Skeletal muscle cell (primary cell): ENCODE data around the gene HEXIM2.

ENCODE experiments used
- DNase-seq: peaks from one replicate; pipeline ENCODE4 v3.0.0-alpha.2; 2010; ENCODE audit warnings: low read depth
- H3K4me3 ChIP-seq: 2 replicates; pipeline ENCODE4 v1.5.1; 2011; ENCODE audit warnings: low read depth, mild to moderate bottlenecking, control low read depth, low read length, moderate library complexity

HEXIM2 gene

GRCh38 chr17:45127207-45127547 is 34.5 kb upstream of the HEXIM2 start:
- DNase-seq, result no peak
- no peak overlapping the region for H3K4me3 ChIP-seq

GRCh38 chr17:45127548-45128300 is 34.0 kb upstream of the HEXIM2 start:
- no peak overlapping the region for H3K4me3 ChIP-seq
- DNase-seq, result no peak

- DNase-seq, result no peak
- H3K4me3 ChIP-seq, result no peak overlapping the region
Observed at GRCh38 chr17:45128331-45128730, 33.3 kb upstream of the HEXIM2 start.

GRCh38 chr17:45128989-45129388 is 32.7 kb upstream of the HEXIM2 start:
- no peak for DNase-seq
- H3K4me3 ChIP-seq, result no peak overlapping the region

- H3K4me3 ChIP-seq, result no peak overlapping the region
- DNase-seq, result no peak
Observed at GRCh38 chr17:45129426-45129939, 32.2 kb upstream of the HEXIM2 start.

- DNase-seq, result no peak
- H3K4me3 ChIP-seq, result no peak overlapping the region
Observed at GRCh38 chr17:45129940-45130680, 31.6 kb upstream of the HEXIM2 start.

GRCh38 chr17:45130681-45131615 is 30.7 kb upstream of the HEXIM2 start:
- H3K4me3 ChIP-seq, result peak overlapping the region; percentile 88
- no peak for DNase-seq

- peak overlapping the region; percentile 88 for H3K4me3 ChIP-seq
Observed at GRCh38 chr17:45131616-45132319, 29.9 kb upstream of the HEXIM2 start.

GRCh38 chr17:45132320-45132571 is 29.4 kb upstream of the HEXIM2 start, which contains the start of gene PLCD3:
Gene PLCD3 (minus strand): TSS chr17:45132515. CDS start chr17:45132410, 105 bp downstream.
- H3K4me3 ChIP-seq, result peak within 1 kb of the TSS; percentile 88

More at GRCh38 chr17:45131616-45132319, 29.9 kb upstream of the HEXIM2 start:
- no peak for DNase-seq

GRCh38 chr17:45132572-45133463 is 28.9 kb upstream of the HEXIM2 start:
- DNase-seq, result no peak

More at GRCh38 chr17:45132320-45132571, 29.4 kb upstream of the HEXIM2 start, which contains the start of gene PLCD3:
- DNase-seq, result no peak

GRCh38 chr17:45135192-45135977 is 26.3 kb upstream of the HEXIM2 start, which contains the start of gene ACBD4:
Gene ACBD4 (plus strand): TSS chr17:45135687. CDS start chr17:45136145, 458 bp downstream.
- H3K4me3 ChIP-seq, result peak within 1 kb of the TSS; percentile 61
- peak; percentile 86 for DNase-seq

More at GRCh38 chr17:45132572-45133463, 28.9 kb upstream of the HEXIM2 start:
- H3K4me3 ChIP-seq, result peak overlapping the region; percentile 88

- peak overlapping the region; percentile 61 for H3K4me3 ChIP-seq
- no peak for DNase-seq
Observed at GRCh38 chr17:45135978-45136791, 25.5 kb upstream of the HEXIM2 start.

- no peak overlapping the region for H3K4me3 ChIP-seq
Observed at GRCh38 chr17:45136846-45137560, 24.7 kb upstream of the HEXIM2 start.

GRCh38 chr17:45137561-45138305 is 23.9 kb upstream of the HEXIM2 start:
- no peak for DNase-seq
- no peak overlapping the region for H3K4me3 ChIP-seq

More at GRCh38 chr17:45136846-45137560, 24.7 kb upstream of the HEXIM2 start:
- DNase-seq, result no peak

- no peak for DNase-seq
- no peak overlapping the region for H3K4me3 ChIP-seq
Observed at GRCh38 chr17:45138911-45139532, 22.7 kb upstream of the HEXIM2 start.
